KMS-11 (cell line): Measurements from ENCODE around the gene PGBD1.
A peak's percentile ranks its signal among the peaks of the same experiment; 100 is the strongest.

Source experiments
- H2AFZ ChIP-seq: fragments of 200-600 bp; sonication (generic); 2 replicates; pipeline ENCODE4 v1.6.1; 2016; ENCODE audit warnings: antibody characterized with exemption, mixed run types, low read depth
- H3K27ac ChIP-seq: fragments of 200-600 bp; sonication (generic); 2 replicates; pipeline ENCODE4 v1.6.1; 2016; ENCODE audit warnings: mild to moderate bottlenecking, mixed run types
- H3K27me3 ChIP-seq: fragments of 200-600 bp; sonication (generic); 2 replicates; pipeline ENCODE4 v1.6.1; 2017; ENCODE audit warnings: mild to moderate bottlenecking, low read depth, mixed run types, moderate library complexity; ENCODE audit not compliant: insufficient read depth
- H3K36me3 ChIP-seq: fragments of 200-600 bp; sonication (generic); 2 replicates; pipeline ENCODE4 v1.6.1; 2017; ENCODE audit warnings: mild to moderate bottlenecking, mixed run types; ENCODE audit not compliant: insufficient read depth
- H3K4me1 ChIP-seq: fragments of 200-600 bp; sonication (generic); 2 replicates; pipeline ENCODE4 v1.6.1; 2016; ENCODE audit warnings: mild to moderate bottlenecking, low read depth, mixed run types; ENCODE audit not compliant: poor library complexity, severe bottlenecking
- H3K4me2 ChIP-seq: fragments of 200-600 bp; sonication (generic); 2 replicates; pipeline ENCODE4 v1.7.0; 2016; ENCODE audit warnings: mild to moderate bottlenecking, mixed run types
- H3K4me3 ChIP-seq: fragments of 200-600 bp; sonication (generic); IDR thresholded peaks from 2 replicates; pipeline ENCODE4 v1.6.1; 2017; ENCODE audit warnings: low read depth, low read length, mixed read lengths; ENCODE audit not compliant: insufficient read depth
- H3K79me2 ChIP-seq: fragments of 200-600 bp; sonication (generic); 2 replicates; pipeline ENCODE4 v1.6.1; 2016; ENCODE audit warnings: low read depth, mixed run types; ENCODE audit not compliant: insufficient read depth
- H3K9ac ChIP-seq: fragments of 200-600 bp; sonication (generic); 2 replicates; pipeline ENCODE4 v1.6.1; 2016; ENCODE audit warnings: mild to moderate bottlenecking, mixed run types
- H4K20me1 ChIP-seq: fragments of 200-600 bp; sonication (generic); 2 replicates; pipeline ENCODE4 v1.6.1; 2016; ENCODE audit warnings: mild to moderate bottlenecking, mixed run types; ENCODE audit not compliant: insufficient read depth
- CTCF ChIP-seq: fragments of 200-600 bp; sonication (generic); conservative IDR thresholded peaks from 2 replicates; pipeline ENCODE4 v1.6.1; 2017; ENCODE audit warnings: low read depth, mild to moderate bottlenecking, antibody characterized with exemption, low read length, moderate library complexity, mixed read lengths

The PGBD1 gene

GRCh38 chr6:28266563-28266961 is 14.8 kb upstream of the PGBD1 start:
- Histone ChIP-seq H2AFZ (peak overlapping the region; percentile 92), H3K9ac (peak overlapping the region; percentile 69; the same call in 1 of the 2 replicates), H3K27me3 (no peaks in the 10 kb centered on the region), H3K27ac (peak overlapping the region; percentile 64; the same call in 1 of the 2 replicates), H3K36me3 (no peaks in the 10 kb centered on the region), H3K4me1 (peaks cover 17% of the 10 kb centered on the region), H3K4me2 (peak overlapping the region; percentile 76), H4K20me1 (no peaks in the 10 kb centered on the region), H3K79me2 (no peaks in the 10 kb centered on the region), H3K4me3 (peak overlapping the region; percentile 41)
- TF ChIP-seq CTCF, result no peak

DNA sequence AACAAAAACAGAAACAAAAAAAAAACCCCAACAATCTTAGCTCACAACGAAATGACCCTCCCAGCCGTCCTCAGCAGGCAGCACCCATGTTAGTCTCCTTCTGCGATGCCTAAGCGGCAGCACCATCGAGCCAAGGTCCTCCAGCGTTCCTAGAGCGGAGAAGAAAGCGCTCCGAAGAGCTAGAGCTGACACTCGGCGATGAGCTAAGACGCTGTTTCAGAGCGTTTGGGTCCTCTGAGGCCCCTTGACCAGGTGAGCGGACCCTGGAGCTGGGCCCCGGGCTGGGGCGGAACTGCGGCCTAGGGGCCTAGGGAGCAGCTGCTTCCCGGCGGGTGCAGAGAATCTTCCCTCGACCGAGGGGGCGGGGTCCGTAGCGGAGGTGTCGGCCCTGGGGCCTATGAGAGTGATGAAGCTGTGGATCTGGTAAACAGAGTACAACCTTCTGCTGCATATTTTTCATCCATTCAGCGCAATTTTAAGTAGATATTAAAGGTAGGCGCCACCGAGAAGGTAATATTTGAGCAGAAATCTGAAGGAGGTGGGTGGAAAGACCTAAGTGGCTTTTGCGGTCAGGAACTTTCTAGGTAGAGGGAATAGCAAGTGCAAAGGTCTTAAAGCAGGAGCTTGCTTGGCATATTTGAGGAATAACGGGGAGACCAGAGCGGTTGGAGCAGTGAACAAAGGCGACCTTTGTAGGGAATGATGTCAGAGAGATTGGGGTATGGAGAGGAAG is 14.2 kb upstream of the PGBD1 start, which contains the start of gene ZSCAN26:
Gene ZSCAN26 (plus strand): TSS at position 182 of the 733 bp plus-strand sequence. CDS start 4,777 bp downstream, outside the sequence.
- peaks cover 17% of the 10 kb centered on the region for H3K4me1 ChIP-seq
- H2AFZ ChIP-seq, result peak within 1 kb of the TSS; percentile 92
- H3K9ac ChIP-seq, result peak within 1 kb of the TSS; percentile 69
- H3K4me2 ChIP-seq, result peak within 1 kb of the TSS; percentile 76
- TF ChIP-seq CTCF, result no peak
- no peaks in the 10 kb centered on the region for H3K27me3 ChIP-seq
- H3K36me3 ChIP-seq, result no peaks in the 10 kb centered on the region
- peak within 1 kb of the TSS; percentile 64 for H3K27ac ChIP-seq
- H3K4me3 ChIP-seq, result peak within 1 kb of the TSS; percentile 41
- H4K20me1 ChIP-seq, result no peaks in the 10 kb centered on the region
- H3K79me2 ChIP-seq, result no peaks in the 10 kb centered on the region

DNA sequence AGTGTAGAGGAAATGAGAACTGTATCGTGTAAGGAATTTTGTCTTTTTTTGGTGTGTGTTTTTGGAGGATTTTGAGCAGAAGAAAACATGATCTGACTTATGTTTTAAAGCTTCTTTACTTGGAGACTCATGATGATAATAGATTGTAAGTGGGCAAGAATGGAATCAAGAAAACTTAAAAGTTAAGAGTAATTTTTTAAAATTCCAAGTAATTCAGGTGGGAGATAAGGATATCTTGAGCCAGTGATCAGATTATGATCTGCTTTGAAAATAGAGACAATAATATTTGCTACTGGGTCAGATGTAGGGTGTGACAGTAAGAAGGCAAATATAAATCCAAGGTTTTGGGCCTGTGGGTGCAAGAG is 13.7 kb upstream of the PGBD1 start:
- H3K27ac ChIP-seq, result peak overlapping the region; percentile 64; the same call in 1 of the 2 replicates
- no peaks in the 10 kb centered on the region for H3K27me3 ChIP-seq
- peak overlapping the region; percentile 30 for H3K4me3 ChIP-seq
- H3K4me2 ChIP-seq, result peak overlapping the region; percentile 76
- no peaks in the 10 kb centered on the region for H3K79me2 ChIP-seq
- H3K9ac ChIP-seq, result peak overlapping the region; percentile 69; the same call in 1 of the 2 replicates
- no peaks in the 10 kb centered on the region for H4K20me1 ChIP-seq
- H2AFZ ChIP-seq, result peak overlapping the region; percentile 92
- no peak for TF ChIP-seq CTCF
- H3K4me1 ChIP-seq, result peaks cover 17% of the 10 kb centered on the region
- no peaks in the 10 kb centered on the region for H3K36me3 ChIP-seq

GRCh38 chr6:28269492-28269891 is 11.9 kb upstream of the PGBD1 start:
- H3K4me2 ChIP-seq, result no peak overlapping the region
- H3K4me1 ChIP-seq, result peaks cover 17% of the 10 kb centered on the region
- no peak for TF ChIP-seq CTCF
- H3K79me2 ChIP-seq, result no peaks in the 10 kb centered on the region
- no peaks in the 10 kb centered on the region for H3K36me3 ChIP-seq
- H3K9ac ChIP-seq, result no peak overlapping the region
- H3K27ac ChIP-seq, result no peak overlapping the region
- no peaks in the 10 kb centered on the region for H3K27me3 ChIP-seq
- no peaks in the 10 kb centered on the region for H4K20me1 ChIP-seq
- no peak overlapping the region for H3K4me3 ChIP-seq
- no peak overlapping the region for H2AFZ ChIP-seq
